H9 (cell line): ENCODE results near the gene SPATA46. TPM values are rescaled to one million over a fixed set of nuclear protein-coding genes. Genes with fewer than 3 reads are reported as not detected.

Experiments
- DNase-seq: peaks from one replicate; pipeline ENCODE4 v3.0.0-alpha.2; 2017
- H2AFZ ChIP-seq: one replicate; pipeline ENCODE4 v1.6.1; 2013; ENCODE audit warnings: mild to moderate bottlenecking, low read length, control low read depth, moderate library complexity
- H2AK5ac ChIP-seq: 2 replicates; pipeline ENCODE4 v1.6.1; 2013; ENCODE audit warnings: low read length, control low read depth, mixed read lengths; ENCODE audit not compliant: insufficient read length
- H2BK120ac ChIP-seq: one replicate; pipeline ENCODE4 v1.6.1; 2013; ENCODE audit warnings: low read depth, mild to moderate bottlenecking, low read length, control low read depth, inconsistent platforms; ENCODE audit not compliant: poor library complexity, severe bottlenecking
- H2BK12ac ChIP-seq: 2 replicates; pipeline ENCODE4 v1.6.1; 2013; ENCODE audit warnings: low read length, control low read depth, mixed read lengths, low read depth; ENCODE audit not compliant: insufficient read length
- H2BK15ac ChIP-seq: 2 replicates; pipeline ENCODE4 v1.6.1; 2013; ENCODE audit warnings: low read depth, low read length, control low read depth
- H2BK20ac ChIP-seq: one replicate; pipeline ENCODE4 v1.6.1; 2013; ENCODE audit warnings: low read depth, mild to moderate bottlenecking, low read length, control low read depth, inconsistent platforms; ENCODE audit not compliant: poor library complexity, severe bottlenecking
- H2BK5ac ChIP-seq: 2 replicates; pipeline ENCODE4 v1.6.1; 2013; ENCODE audit warnings: low read length, control low read depth, mixed read lengths; ENCODE audit not compliant: insufficient read length
- H3K14ac ChIP-seq: 2 replicates; pipeline ENCODE4 v1.6.1; 2013; ENCODE audit warnings: low read length, control low read depth; ENCODE audit not compliant: insufficient read depth
- H3K18ac ChIP-seq: 2 replicates; pipeline ENCODE4 v1.6.1; 2013; ENCODE audit warnings: low read depth, mild to moderate bottlenecking, mixed read lengths, low read length, control low read depth; ENCODE audit not compliant: insufficient read length
- H3K23ac ChIP-seq: 2 replicates; pipeline ENCODE4 v1.6.1; 2013; ENCODE audit warnings: low read length, control low read depth, mixed read lengths, low read depth; ENCODE audit not compliant: insufficient read length
- H3K23me2 ChIP-seq: 2 replicates; pipeline ENCODE4 v1.6.1; 2013; ENCODE audit warnings: low read depth, mild to moderate bottlenecking, mixed read lengths, low read length, control low read depth; ENCODE audit not compliant: insufficient read length, poor library complexity, severe bottlenecking
- H3K27ac ChIP-seq: 2 replicates; pipeline ENCODE4 v1.5.1; 2013; ENCODE audit warnings: low read length, control low read depth, mixed read lengths, low read depth; ENCODE audit not compliant: insufficient read length
- H3K27me3 ChIP-seq: 2 replicates; pipeline ENCODE4 v1.6.1; 2013; ENCODE audit warnings: low read length, control low read depth, inconsistent platforms; ENCODE audit not compliant: insufficient read depth
- H3K4ac ChIP-seq: 2 replicates; pipeline ENCODE4 v1.6.1; 2013; ENCODE audit warnings: low read depth, mild to moderate bottlenecking, control low read depth, inconsistent platforms, low read length, moderate library complexity
- H3K4me1 ChIP-seq: 2 replicates; pipeline ENCODE4 v1.6.1; 2013; ENCODE audit warnings: low read length, control low read depth, inconsistent platforms; ENCODE audit not compliant: insufficient read depth
- H3K4me2 ChIP-seq: 2 replicates; pipeline ENCODE4 v1.6.1; 2013; ENCODE audit warnings: low read length, control low read depth, mixed read lengths; ENCODE audit not compliant: insufficient read length, insufficient read depth
- H3K56ac ChIP-seq: 2 replicates; pipeline ENCODE4 v1.6.1; 2013; ENCODE audit warnings: low read depth, mild to moderate bottlenecking, mixed read lengths, low read length, control low read depth; ENCODE audit not compliant: insufficient read length
- H3K79me1 ChIP-seq: 2 replicates; pipeline ENCODE4 v1.6.1; 2013; ENCODE audit warnings: low read depth, mild to moderate bottlenecking, moderate library complexity, low read length, control low read depth, inconsistent platforms; ENCODE audit not compliant: insufficient read depth, poor library complexity, severe bottlenecking
- H3K79me2 ChIP-seq: 2 replicates; pipeline ENCODE4 v1.6.1; 2013; ENCODE audit warnings: low read length, control low read depth, inconsistent platforms; ENCODE audit not compliant: insufficient read depth
- H3K9ac ChIP-seq: 2 replicates; pipeline ENCODE4 v1.6.1; 2013; ENCODE audit warnings: low read length, control low read depth, mixed read lengths; ENCODE audit not compliant: insufficient read length; ENCODE audit errors: extremely low read depth
- H3K9me3 ChIP-seq: one replicate; pipeline ENCODE4 v1.6.1; 2013; ENCODE audit warnings: low read depth, low read length, inconsistent platforms; ENCODE audit not compliant: control insufficient read depth
- H3T11ph ChIP-seq: one replicate; pipeline ENCODE4 v1.6.1; 2013; ENCODE audit warnings: mild to moderate bottlenecking, low read length, control low read depth, inconsistent platforms
- H4K20me1 ChIP-seq: one replicate; pipeline ENCODE4 v1.6.1; 2013; ENCODE audit not compliant: control insufficient read depth, insufficient read length, insufficient read depth
- H4K5ac ChIP-seq: 2 replicates; pipeline ENCODE4 v1.6.1; 2013; ENCODE audit warnings: low read depth, mild to moderate bottlenecking, mixed read lengths, low read length, control low read depth; ENCODE audit not compliant: insufficient read length
- H4K8ac ChIP-seq: replicated peaks from 2 replicates; pipeline ENCODE4 v1.6.1; 2013; ENCODE audit warnings: low read length, control low read depth, mixed read lengths, low read depth; ENCODE audit not compliant: insufficient read length
- H4K91ac ChIP-seq: 2 replicates; pipeline ENCODE4 v1.6.1; 2013; ENCODE audit warnings: low read depth, mild to moderate bottlenecking, moderate library complexity, mixed read lengths, low read length, control low read depth; ENCODE audit not compliant: insufficient read length
- H3K27ac Mint-ChIP-seq, 3 experiments: 2 replicates in 2 of 3; 3 replicates in 1 of 3; pipeline ENCODE4 v1.8.0; 2020 to 2021; ENCODE audit warnings: mixed read lengths in 3 of 3, mild to moderate bottlenecking in 1 of 3, moderate library complexity in 1 of 3
- H3K27me3 Mint-ChIP-seq: 2 replicates; pipeline ENCODE4 v1.8.0; 2021; ENCODE audit warnings: low read depth, mild to moderate bottlenecking, moderate library complexity, mixed read lengths
- H3K36me3 Mint-ChIP-seq, 3 experiments: 2 replicates in 2 of 3; 3 replicates in 1 of 3; pipeline ENCODE4 v1.8.0; 2020 to 2021; ENCODE audit warnings: low read depth in 3 of 3, mixed read lengths in 3 of 3; ENCODE audit not compliant: insufficient read depth in 1 of 3
- H3K4me1 Mint-ChIP-seq, 2 experiments: 2 replicates each; pipeline ENCODE4 v1.8.0; 2020; ENCODE audit warnings: mixed read lengths in 2 of 2
- H3K4me3 Mint-ChIP-seq, 2 experiments: 2 replicates in 1 of 2; 3 replicates in 1 of 2; pipeline ENCODE4 v1.8.0; 2020 to 2021; ENCODE audit warnings: mild to moderate bottlenecking in 2 of 2, mixed read lengths in 2 of 2, moderate library complexity in 1 of 2
- H3K9me3 Mint-ChIP-seq, 2 experiments: 2 replicates in 1 of 2; 3 replicates in 1 of 2; pipeline ENCODE4 v1.8.0; 2020; ENCODE audit warnings: mild to moderate bottlenecking in 2 of 2, mixed read lengths in 2 of 2, moderate library complexity in 1 of 2
- CTCF ChIP-seq: fragments of 200-600 bp; sonication (generic); conservative IDR thresholded peaks from 3 replicates; pipeline ENCODE4 v1.8.0; 2021; ENCODE audit warnings: antibody characterized with exemption, mild to moderate bottlenecking
- WGBS: extraction: QIAGEN DNeasy Blood & Tissue Kit; methylation state at CpG from one replicate; pipeline ENCODE4 v1.1.7; 2013; ENCODE audit warnings: missing lambda C conversion rate, low lambda C conversion rate, mixed read lengths; ENCODE audit not compliant: insufficient read length; ENCODE audit errors: extremely low coverage; 5-methylcytosine and 5-hydroxymethylcytosine counted together
- total RNA-seq: library from RNA; stranded (reverse); gene quantifications from 2 replicates; pipeline ENCODE4 v1.2.1, GENCODE V29; 2021

SPATA46 gene
- total RNA-seq, 1 experiment from 2014 or later, result not detected

GRCh38 chr1:162383516-162383915 lies 6.9 kb upstream of the SPATA46 start:
- H3K4me1 Mint-ChIP-seq, result peaks cover 10 to 13% of the 10 kb centered on the region in 2 experiments
- Histone ChIP-seq H3K4ac (no peak overlapping the region), H4K8ac (no peak overlapping the region), H2BK20ac (no peak overlapping the region), H3K23ac (no peak overlapping the region), H3K4me1 (no peaks in the 10 kb centered on the region), H2BK15ac (no peak overlapping the region), H4K20me1 (no peaks in the 10 kb centered on the region), H2BK120ac (no peak overlapping the region), H3K18ac (no peak overlapping the region), H3K79me1 (no peaks in the 10 kb centered on the region), H3K79me2 (no peaks in the 10 kb centered on the region), H4K5ac (no peak overlapping the region), H2BK5ac (no peak overlapping the region), H3K9ac (no peak overlapping the region), H3K23me2 (no peaks in the 10 kb centered on the region), H2BK12ac (no peak overlapping the region), H2AK5ac (no peak overlapping the region), H3K27ac (no peak overlapping the region), H2AFZ (no peak overlapping the region), H3K9me3 (no peaks in the 10 kb centered on the region), H3K56ac (no peak overlapping the region), H3K14ac (no peak overlapping the region; the same call in 1 of the 2 replicates), H3T11ph (no peak overlapping the region), H3K4me2 (no peak overlapping the region), H4K91ac (no peak overlapping the region), H3K27me3 (no peaks in the 10 kb centered on the region)
- no CpG with 5 or more reads among the region's 8 CpGs for WGBS
- TF ChIP-seq CTCF, result no peak
- H3K27me3 Mint-ChIP-seq, result no peaks in the 10 kb centered on the region; the same call in none of the 2 replicates
- H3K9me3 Mint-ChIP-seq, result no peaks in the 10 kb centered on the region
- H3K27ac Mint-ChIP-seq, result peak overlapping the region in 1 of 3 experiments; percentile 31; a peak in 2 of 7 replicates
- H3K4me3 Mint-ChIP-seq, result no peak overlapping the region
- DNase-seq, result no peak
- peaks cover 8 to 23% (median 18%) of the 10 kb centered on the region in 3 experiments; a peak in 6 of 7 replicates for H3K36me3 Mint-ChIP-seq
